IPS-18a (cell line): ENCODE measurements around the gene SMARCD2.

Experiments used
- H3K27ac ChIP-seq: one replicate; pipeline ENCODE4 v1.5.1; 2013; ENCODE audit warnings: low read length
- H3K27me3 ChIP-seq: one replicate; pipeline ENCODE4 v1.6.1; 2013; ENCODE audit warnings: mild to moderate bottlenecking, low read length; ENCODE audit not compliant: control insufficient read depth, insufficient read depth
- H3K36me3 ChIP-seq: one replicate; pipeline ENCODE4 v1.6.1; 2013; ENCODE audit warnings: low read depth, low read length; ENCODE audit not compliant: control insufficient read depth
- H3K4me1 ChIP-seq: one replicate; pipeline ENCODE4 v1.6.1; 2013; ENCODE audit warnings: low read depth, low read length; ENCODE audit not compliant: control insufficient read depth
- H3K4me3 ChIP-seq: one replicate; pipeline ENCODE4 v1.5.1; 2013; ENCODE audit warnings: low read length
- H3K9ac ChIP-seq: one replicate; pipeline ENCODE4 v1.6.1; 2013; ENCODE audit warnings: mild to moderate bottlenecking, low read length, moderate library complexity
- H3K9me3 ChIP-seq: one replicate; pipeline ENCODE4 v1.6.1; 2013; ENCODE audit warnings: low read depth, low read length; ENCODE audit not compliant: control insufficient read depth

The SMARCD2 gene

GRCh38 chr17:63786971-63787711 lies 55.3 kb downstream of the SMARCD2 start:
- no peaks in the 10 kb centered on the region for H3K27me3 ChIP-seq
- peaks cover 68% of the 10 kb centered on the region for H3K36me3 ChIP-seq

GRCh38 chr17:63786117-63786516 lies 56.4 kb downstream of the SMARCD2 start:
- H3K27me3 ChIP-seq, result no peaks in the 10 kb centered on the region
- no peaks in the 10 kb centered on the region for H3K4me1 ChIP-seq
- no peak overlapping the region for H3K4me3 ChIP-seq
- H3K9ac ChIP-seq, result no peak overlapping the region
- H3K36me3 ChIP-seq, result peaks cover 58% of the 10 kb centered on the region
- H3K27ac ChIP-seq, result no peak overlapping the region
- H3K9me3 ChIP-seq, result no peaks in the 10 kb centered on the region

More at GRCh38 chr17:63786971-63787711, 55.3 kb downstream of the SMARCD2 start:
- no peak overlapping the region for H3K9ac ChIP-seq
- no peaks in the 10 kb centered on the region for H3K4me1 ChIP-seq
- H3K27ac ChIP-seq, result no peak overlapping the region
- no peaks in the 10 kb centered on the region for H3K9me3 ChIP-seq
- no peak overlapping the region for H3K4me3 ChIP-seq

GRCh38 chr17:63785556-63785955 lies 56.9 kb downstream of the SMARCD2 start:
- H3K36me3 ChIP-seq, result peaks cover 54% of the 10 kb centered on the region
- no peaks in the 10 kb centered on the region for H3K4me1 ChIP-seq
- no peaks in the 10 kb centered on the region for H3K27me3 ChIP-seq
- H3K27ac ChIP-seq, result no peak overlapping the region
- no peak overlapping the region for H3K9ac ChIP-seq
- H3K9me3 ChIP-seq, result no peaks in the 10 kb centered on the region
- H3K4me3 ChIP-seq, result no peak overlapping the region

GRCh38 chr17:63783522-63783921 lies 59.0 kb downstream of the SMARCD2 start:
- H3K9ac ChIP-seq, result no peak overlapping the region
- no peak overlapping the region for H3K27ac ChIP-seq
- no peaks in the 10 kb centered on the region for H3K4me1 ChIP-seq
- no peaks in the 10 kb centered on the region for H3K27me3 ChIP-seq
- no peak overlapping the region for H3K4me3 ChIP-seq
- peaks cover 48% of the 10 kb centered on the region for H3K36me3 ChIP-seq
- no peaks in the 10 kb centered on the region for H3K9me3 ChIP-seq
